HG03439 (cell line): ENCODE data around the gene ELFN2.
"Not testable (repeated sequence)": the region's sequence is repeated elsewhere in the genome, so short reads cannot be mapped to it uniquely, and the experiment has no call there.

ENCODE experiments used
- ATAC-seq: cut with Tn5 transposase; IDR thresholded peaks from one replicate; pipeline ENCODE4 v1.9.1; 2021; ENCODE audit warnings: mild to moderate bottlenecking, moderate library complexity; ENCODE audit not compliant: unreplicated experiment

The ELFN2 gene

GRCh38 chr22:37337204-37337943 lies 89.9 kb downstream of the ELFN2 start:
- no peak for ATAC-seq

GRCh38 chr22:37336579-37336978 lies 90.7 kb downstream of the ELFN2 start:
- ATAC-seq, result no peak

- no peak for ATAC-seq
Measured at GRCh38 chr22:37335806-37336199, 91.5 kb downstream of the ELFN2 start.

GRCh38 chr22:37334859-37335805 lies 92.1 kb downstream of the ELFN2 start:
- ATAC-seq, result no peak

- no peak for ATAC-seq
Measured at GRCh38 chr22:37334461-37334858, 92.8 kb downstream of the ELFN2 start.

- ATAC-seq, result no peak
Measured at GRCh38 chr22:37333724-37334460, 93.4 kb downstream of the ELFN2 start.

- no peak for ATAC-seq
Measured at GRCh38 chr22:37331856-37332536, 95.3 kb downstream of the ELFN2 start.

- ATAC-seq, result no peak
Measured at GRCh38 chr22:37331034-37331428, 96.2 kb downstream of the ELFN2 start.

- ATAC-seq, result no peak
Measured at GRCh38 chr22:37330200-37331033, 96.9 kb downstream of the ELFN2 start.

GRCh38 chr22:37329238-37330140 lies 97.8 kb downstream of the ELFN2 start:
- ATAC-seq, result no peak

GRCh38 chr22:37328538-37329237 lies 98.6 kb downstream of the ELFN2 start:
- not testable (repeated sequence) for ATAC-seq

- ATAC-seq, result no peak
Measured at GRCh38 chr22:37328017-37328416, 99.3 kb downstream of the ELFN2 start.

GRCh38 chr22:37326726-37327125 lies 100.6 kb downstream of the ELFN2 start:
- ATAC-seq, result no peak

- ATAC-seq, result no peak
Measured at GRCh38 chr22:37325039-37325395, 102.3 kb downstream of the ELFN2 start.

GRCh38 chr22:37324340-37325038 lies 102.8 kb downstream of the ELFN2 start:
- ATAC-seq, result no peak

GRCh38 chr22:37320726-37321677 lies 106.3 kb downstream of the ELFN2 start:
- no peak for ATAC-seq

GRCh38 chr22:37319469-37319868 lies 107.8 kb downstream of the ELFN2 start:
- ATAC-seq, result no peak
